Small intestine (tissue), 7 donors: ENCODE results near the gene FBXO45. TPM values are rescaled to one million over a fixed set of nuclear protein-coding genes. Genes with fewer than 3 reads are reported as not detected.

Experiments
- DNase-seq, 2 donors: peaks; one replicate each; pipeline versions ENCODE4 v3.0.0 to v3.0.0-alpha.2; 2013
- FAIRE-seq: peaks from 2 replicates; lab custom pipeline; 2012; peaks lifted over from hg19 to GRCh38; lab: Jason Lieb, UNC
- H3K27ac ChIP-seq, 3 donors: one replicate each; pipeline ENCODE4 v1.5.1; 2013; ENCODE audit warnings: low read length in 2 of 3, mild to moderate bottlenecking in 2 of 3, control low read depth in 1 of 3, inconsistent platforms in 1 of 3, low read depth in 1 of 3, moderate library complexity in 1 of 3
- H3K27me3 ChIP-seq, 3 donors: one replicate each; pipeline ENCODE4 v1.6.1; 2013; ENCODE audit warnings: low read length in 3 of 3, inconsistent platforms in 1 of 3; ENCODE audit not compliant: control insufficient read depth in 3 of 3, insufficient read depth in 3 of 3
- H3K36me3 ChIP-seq, 3 donors: one replicate each; pipeline ENCODE4 v1.6.1; 2013; ENCODE audit warnings: low read length in 3 of 3, inconsistent platforms in 1 of 3, low read depth in 1 of 3, mild to moderate bottlenecking in 1 of 3, moderate library complexity in 1 of 3; ENCODE audit not compliant: control insufficient read depth in 3 of 3, insufficient read depth in 2 of 3
- H3K4me1 ChIP-seq, 3 donors: one replicate each; pipeline ENCODE4 v1.6.1; 2013; ENCODE audit warnings: low read length in 2 of 3, inconsistent platforms in 1 of 3, low read depth in 1 of 3, mild to moderate bottlenecking in 1 of 3, moderate library complexity in 1 of 3; ENCODE audit not compliant: control insufficient read depth in 3 of 3, insufficient read depth in 2 of 3
- H3K4me3 ChIP-seq, 3 donors: one replicate each; pipeline ENCODE4 v1.5.1; 2013; ENCODE audit warnings: low read length in 3 of 3, control low read depth in 1 of 3, inconsistent platforms in 1 of 3, low read depth in 1 of 3, mild to moderate bottlenecking in 1 of 3, moderate library complexity in 1 of 3
- H3K9me3 ChIP-seq, 2 donors: one replicate each; pipeline ENCODE4 v1.6.1; 2013; ENCODE audit warnings: low read depth in 1 of 2, low read length in 1 of 2; ENCODE audit not compliant: control insufficient read depth in 2 of 2, insufficient read depth in 1 of 2
- WGBS, 3 donors: extraction: QIAGEN DNeasy Blood & Tissue Kit; methylation state at CpG; one replicate each; pipeline ENCODE4 v1.1.7; 2013; 5-methylcytosine and 5-hydroxymethylcytosine counted together
- polyA plus RNA-seq, 4 donors: library from polyadenylated mRNA; stranded (reverse) in 3 of 4; unstranded in 1 of 4; fragments of 200-250 nt in 3 of 4; fragments of 120-200 nt in 1 of 4; gene quantifications; one replicate each; pipeline versions ENCODE4 v1.2.1 to v1.2.3, GENCODE V29; 2013
- donor health status: healthy with polysubstance abuse.
- donor health status: control.
- donor health status: control.
- donor health status: Bipolar disorder and iron deficiency.
- donor health status: healthy.

Gene FBXO45
- polyA plus RNA-seq, 4 donors, result 3.2 to 11.1 (median 6.6) TPM

DNA sequence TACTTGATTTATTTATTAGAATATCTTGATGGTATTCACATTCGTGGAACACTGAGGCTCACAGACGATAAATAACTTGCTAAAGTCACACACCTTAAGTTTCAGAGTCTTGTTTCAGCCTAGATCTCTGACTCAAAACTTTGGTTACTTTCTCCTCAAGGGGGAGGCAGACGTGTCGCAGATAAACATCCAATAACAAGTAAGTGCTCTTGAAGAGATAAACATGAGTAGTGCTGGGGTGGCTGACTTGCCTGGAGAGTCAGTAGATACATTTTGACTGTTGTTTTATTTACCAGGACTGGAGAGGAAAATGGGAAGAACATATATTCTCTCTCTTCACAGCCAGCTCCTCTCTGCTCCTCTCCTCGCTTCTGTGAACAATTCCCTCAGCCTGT lies 31.3 kb downstream of the FBXO45 start:
- FAIRE-seq, result no peak
- H3K4me3 ChIP-seq, result no peak overlapping the region
- H3K27ac ChIP-seq, result no peak overlapping the region
- no peak for DNase-seq
- 64 to 72% (median 65%) methylated on average over 5 of the region's 5 CpGs for WGBS, 3 donors
- no peaks in the 10 kb centered on the region for H3K9me3 ChIP-seq
- H3K27me3 ChIP-seq, result peaks cover 0 to 10% (median 2%) of the 10 kb centered on the region in 3 donors
- no peaks in the 10 kb centered on the region for H3K4me1 ChIP-seq
- no peaks in the 10 kb centered on the region for H3K36me3 ChIP-seq

DNA sequence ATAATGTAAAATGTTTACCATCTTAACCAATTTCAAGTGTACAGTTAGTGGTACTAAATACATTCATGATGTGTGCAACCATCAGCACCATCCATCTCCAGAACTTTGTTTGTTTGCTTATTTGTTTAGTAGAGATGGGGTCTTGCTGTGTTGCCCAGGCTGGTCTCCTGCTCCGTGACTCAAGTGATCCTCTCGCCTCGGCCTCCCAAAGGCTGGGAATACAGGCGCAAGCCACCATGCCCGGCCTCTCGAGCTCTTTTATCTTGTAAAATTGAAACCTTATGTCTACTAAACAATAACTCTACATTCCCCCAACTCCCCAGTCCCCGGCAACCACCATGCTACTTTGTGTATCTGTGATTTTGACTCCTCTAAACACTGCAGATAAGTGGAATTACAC lies 31.9 kb downstream of the FBXO45 start:
- no peak overlapping the region for H3K27ac ChIP-seq
- H3K9me3 ChIP-seq, result no peaks in the 10 kb centered on the region
- no peaks in the 10 kb centered on the region for H3K36me3 ChIP-seq
- no peak overlapping the region for H3K4me3 ChIP-seq
- H3K27me3 ChIP-seq, result peaks cover 0 to 7% (median 2%) of the 10 kb centered on the region in 3 donors
- no peaks in the 10 kb centered on the region for H3K4me1 ChIP-seq
- DNase-seq (no peak), FAIRE-seq (no peak)
- 90 to 93% (median 92%) methylated on average over 7 of the region's 7 CpGs for WGBS, 3 donors

DNA sequence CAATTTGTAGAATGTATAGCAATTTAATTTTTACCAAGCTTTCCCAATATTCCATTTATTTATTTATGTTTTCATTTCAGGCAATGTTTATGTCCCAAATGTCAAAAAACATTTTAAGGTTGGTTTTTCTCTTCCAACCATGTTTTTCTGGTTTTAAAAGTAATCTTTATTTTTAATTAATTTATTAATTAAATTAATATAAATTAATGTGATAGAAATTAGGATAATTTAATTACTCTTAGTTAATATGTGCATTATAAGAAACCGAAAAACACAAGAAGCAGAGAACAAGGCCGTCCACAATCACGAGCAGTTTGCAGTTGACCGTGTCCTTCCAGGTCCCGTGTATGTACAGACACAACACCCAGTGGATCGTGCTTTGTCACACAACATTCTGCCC lies 34.2 kb downstream of the FBXO45 start:
- Histone ChIP-seq H3K4me3 (no peak overlapping the region), H3K36me3 (no peaks in the 10 kb centered on the region), H3K4me1 (no peaks in the 10 kb centered on the region), H3K9me3 (no peaks in the 10 kb centered on the region), H3K27me3 (no peaks in the 10 kb centered on the region), H3K27ac (no peak overlapping the region)
- DNase-seq (no peak), FAIRE-seq (no peak)
- 91 to 94% (median 92%) methylated on average over 6 of the region's 6 CpGs for WGBS, 3 donors

DNA sequence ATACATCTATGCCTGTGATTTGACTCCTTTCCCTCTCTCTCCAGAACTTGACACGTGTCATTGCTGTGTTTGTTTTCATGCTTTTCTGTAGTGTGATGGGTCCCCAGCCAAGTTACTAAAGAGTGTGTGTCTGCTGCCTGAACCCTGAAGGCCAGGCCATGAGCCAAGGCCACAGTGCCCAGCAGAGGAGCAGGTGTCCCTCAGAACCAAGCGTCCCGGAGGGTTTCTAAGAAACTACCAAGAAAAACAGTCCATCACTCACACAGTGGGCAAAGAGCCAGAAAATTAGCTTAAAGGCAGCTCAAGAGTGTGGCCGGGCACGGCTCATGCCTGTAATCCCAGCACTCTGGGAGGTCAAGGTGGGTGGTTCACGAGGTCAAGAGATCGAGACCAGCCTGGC lies 35.2 kb downstream of the FBXO45 start:
- H3K4me1 ChIP-seq, result no peaks in the 10 kb centered on the region
- WGBS, 3 donors, result 60 to 65% (median 60%) methylated on average over 7 of the region's 7 CpGs
- no peak overlapping the region for H3K27ac ChIP-seq
- DNase-seq (no peak), FAIRE-seq (no peak)
- peaks cover 0 to under 1% of the 10 kb centered on the region in 2 donors for H3K9me3 ChIP-seq
- H3K36me3 ChIP-seq, result no peaks in the 10 kb centered on the region
- H3K27me3 ChIP-seq, result no peaks in the 10 kb centered on the region
- no peak overlapping the region for H3K4me3 ChIP-seq

DNA sequence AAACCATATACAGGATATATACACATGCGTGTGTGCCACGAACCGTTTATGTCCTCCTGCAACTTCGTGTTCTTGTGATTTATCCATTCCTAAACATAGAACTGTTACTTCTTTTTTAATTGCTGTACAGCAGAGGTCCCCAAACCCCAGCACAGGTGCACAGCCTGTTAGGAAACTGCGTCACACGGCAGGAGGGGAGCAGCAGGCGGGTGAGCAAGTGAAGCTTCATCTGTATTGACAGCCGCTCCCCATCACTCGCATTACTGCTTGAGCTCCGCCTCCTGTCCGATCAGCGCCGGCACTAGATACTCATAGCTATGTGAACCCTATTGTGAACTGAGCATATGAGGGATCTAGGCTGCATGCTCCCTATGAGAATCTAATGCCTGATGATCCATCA lies 36.1 kb downstream of the FBXO45 start:
- Histone ChIP-seq H3K9me3 (peaks cover 0 to 2% of the 10 kb centered on the region in 2 donors), H3K36me3 (no peaks in the 10 kb centered on the region), H3K4me3 (no peak overlapping the region), H3K27ac (no peak overlapping the region), H3K27me3 (no peaks in the 10 kb centered on the region), H3K4me1 (peaks cover 0 to 2% (median 0%) of the 10 kb centered on the region in 3 donors)
- 29 to 45% (median 36%) methylated on average over 13 of the region's 13 CpGs for WGBS, 3 donors
- no peak for DNase-seq
- no peak for FAIRE-seq

DNA sequence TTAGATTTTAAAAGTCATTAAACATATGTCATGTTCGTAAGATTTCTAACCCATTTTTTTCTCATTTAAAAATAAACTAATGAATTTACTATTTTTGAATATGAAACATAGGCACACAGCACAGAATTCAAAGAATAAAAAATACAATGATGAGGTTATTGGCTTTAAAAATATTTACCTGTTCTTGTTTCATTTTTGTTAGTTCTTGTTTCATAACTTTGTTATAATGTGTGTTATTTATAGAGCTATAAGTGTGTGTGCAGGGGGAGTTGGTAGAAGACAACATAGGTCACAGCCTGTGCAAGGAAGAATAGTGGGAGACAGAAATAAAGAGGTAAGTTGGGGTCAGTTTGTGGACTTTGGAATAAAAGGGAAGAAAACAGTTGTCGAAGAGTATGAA lies 40.2 kb downstream of the FBXO45 start:
- 76 to 91% (median 84%) methylated on average over 2 of the region's 2 CpGs for WGBS, 3 donors
- Histone ChIP-seq H3K9me3 (peaks cover 0 to 2% of the 10 kb centered on the region in 2 donors), H3K27me3 (no peaks in the 10 kb centered on the region), H3K27ac (no peak overlapping the region), H3K4me1 (peaks cover 0 to 2% (median 0%) of the 10 kb centered on the region in 3 donors), H3K4me3 (no peak overlapping the region), H3K36me3 (no peaks in the 10 kb centered on the region)
- FAIRE-seq (no peak), DNase-seq (no peak)

DNA sequence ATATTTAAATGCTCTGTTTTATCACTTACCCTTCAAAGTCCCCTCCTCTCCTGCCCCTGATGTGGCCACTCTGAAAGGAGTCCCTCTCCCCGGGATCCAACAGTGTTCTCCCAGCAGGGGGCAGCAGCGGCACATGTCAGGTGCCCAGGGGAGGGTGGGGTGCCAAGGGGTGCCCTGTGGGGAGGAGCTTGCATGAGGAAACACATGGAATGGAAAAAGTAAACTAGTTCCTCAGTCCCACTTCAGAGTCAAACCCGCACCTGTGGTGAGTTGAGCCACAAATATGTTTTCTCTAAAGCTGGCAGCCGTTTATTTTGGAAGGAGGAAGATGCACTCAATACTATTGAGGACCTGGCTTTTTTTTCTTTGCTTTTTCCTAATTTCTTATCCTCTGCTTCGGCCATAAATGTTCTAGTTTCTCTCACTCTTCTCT lies 40.9 kb downstream of the FBXO45 start:
- 7 to 19% (median 13%) methylated on average over 5 of the region's 5 CpGs for WGBS, 3 donors
- no peak for FAIRE-seq
- no peak overlapping the region for H3K27ac ChIP-seq

DNA sequence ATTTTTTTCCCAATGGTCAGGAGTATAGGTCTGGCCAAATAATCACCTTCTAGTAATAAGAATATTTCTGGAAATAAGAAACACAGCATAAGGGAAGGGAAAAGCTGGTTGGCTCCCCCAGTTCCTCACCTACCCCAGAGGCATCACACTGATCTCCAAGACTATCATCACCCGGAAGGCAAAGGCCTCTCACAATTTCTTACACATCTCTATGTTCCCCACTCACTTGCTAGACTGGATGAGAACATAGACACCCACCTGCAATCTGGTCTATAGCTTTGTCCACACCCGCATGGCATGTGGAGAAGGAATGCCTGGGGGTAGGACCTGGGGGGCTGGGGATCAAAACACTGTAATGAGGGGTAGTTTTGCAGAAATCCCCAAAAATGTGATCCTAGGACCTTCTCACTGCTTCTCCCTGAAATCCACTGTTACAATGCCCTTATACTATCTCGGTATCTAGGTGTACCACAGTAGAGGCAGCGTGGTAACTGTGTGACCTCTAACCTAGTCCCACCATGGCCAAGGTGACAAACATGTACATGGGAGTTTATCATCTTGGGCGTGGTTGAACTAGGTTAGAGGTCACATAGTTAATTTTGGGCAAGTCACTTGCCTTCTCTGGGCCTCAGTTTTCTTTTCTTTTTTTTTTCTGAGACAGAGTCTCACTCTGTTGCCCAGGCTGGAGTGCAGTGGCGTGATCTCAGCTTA lies 41.5 kb downstream of the FBXO45 start:
- no peaks in the 10 kb centered on the region for H3K36me3 ChIP-seq
- no peak overlapping the region for H3K4me3 ChIP-seq
- WGBS, 3 donors, result 72 to 80% (median 74%) methylated on average over 6 of the region's 6 CpGs
- no peak overlapping the region for H3K27ac ChIP-seq
- FAIRE-seq (no peak), DNase-seq (no peak)
- no peaks in the 10 kb centered on the region for H3K27me3 ChIP-seq
- peaks cover 0 to 2% of the 10 kb centered on the region in 2 donors for H3K9me3 ChIP-seq
- H3K4me1 ChIP-seq, result peaks cover 0 to 2% (median 0%) of the 10 kb centered on the region in 3 donors

More for the DNA sequence above, 40.9 kb downstream of the FBXO45 start:
- peak; percentile 89 to 92 for DNase-seq
- Histone ChIP-seq H3K4me3 (peak overlapping the region in 1 of 3 donors; percentile 13), H3K4me1 (peaks cover 0 to 2% (median 0%) of the 10 kb centered on the region in 3 donors), H3K36me3 (no peaks in the 10 kb centered on the region), H3K9me3 (peaks cover 0 to 2% of the 10 kb centered on the region in 2 donors), H3K27me3 (no peaks in the 10 kb centered on the region)
